ENCODE measurements around the gene NAA16.
"Not testable (repeated sequence)": the region's sequence is repeated elsewhere in the genome, so short reads cannot be mapped to it uniquely, and the experiment has no call there.

DNA sequence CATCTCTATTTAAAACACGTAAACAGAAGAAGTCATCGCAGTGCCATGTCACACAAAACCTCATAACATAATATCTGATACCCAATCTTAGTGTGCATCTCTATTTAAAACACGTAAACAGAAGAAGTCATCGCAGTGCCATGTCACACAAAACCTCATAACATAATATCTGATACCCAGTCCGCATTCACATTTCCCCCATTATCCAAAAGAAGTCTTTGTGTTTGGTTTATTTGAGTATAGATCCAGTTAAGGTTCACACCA is 45.2 kb downstream of the NAA16 start:
- TF ChIP-seq, protein P1, sequence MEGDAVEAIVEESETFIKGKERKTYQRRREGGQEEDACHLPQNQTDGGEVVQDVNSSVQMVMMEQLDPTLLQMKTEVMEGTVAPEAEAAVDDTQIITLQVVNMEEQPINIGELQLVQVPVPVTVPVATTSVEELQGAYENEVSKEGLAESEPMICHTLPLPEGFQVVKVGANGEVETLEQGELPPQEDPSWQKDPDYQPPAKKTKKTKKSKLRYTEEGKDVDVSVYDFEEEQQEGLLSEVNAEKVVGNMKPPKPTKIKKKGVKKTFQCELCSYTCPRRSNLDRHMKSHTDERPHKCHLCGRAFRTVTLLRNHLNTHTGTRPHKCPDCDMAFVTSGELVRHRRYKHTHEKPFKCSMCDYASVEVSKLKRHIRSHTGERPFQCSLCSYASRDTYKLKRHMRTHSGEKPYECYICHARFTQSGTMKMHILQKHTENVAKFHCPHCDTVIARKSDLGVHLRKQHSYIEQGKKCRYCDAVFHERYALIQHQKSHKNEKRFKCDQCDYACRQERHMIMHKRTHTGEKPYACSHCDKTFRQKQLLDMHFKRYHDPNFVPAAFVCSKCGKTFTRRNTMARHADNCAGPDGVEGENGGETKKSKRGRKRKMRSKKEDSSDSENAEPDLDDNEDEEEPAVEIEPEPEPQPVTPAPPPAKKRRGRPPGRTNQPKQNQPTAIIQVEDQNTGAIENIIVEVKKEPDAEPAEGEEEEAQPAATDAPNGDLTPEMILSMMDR (IDR thresholded peaks at IDR 0.05) = not testable (repeated sequence)
- TF ChIP-seq POLR2A, EP300 (IDR thresholded peaks at IDR 0.05): not testable (repeated sequence)

Data from stomach (tissue), 4 donors.